HAP-1 (cell line): ENCODE results near the gene KCTD8.
"Not testable (repeated sequence)": the region's sequence is repeated elsewhere in the genome, so short reads cannot be mapped to it uniquely, and the experiment has no call there.

Experiments used
- DNase-seq, 2 experiments: peaks; one replicate each; pipeline ENCODE4 v3.0.0-alpha.2; 2016 to 2020; ENCODE audit warnings: low spot score in 2 of 2
- H3K27me3 ChIP-seq: fragments of 250-450 bp; sonication (Bioruptor Pico); 2 replicates; pipeline ENCODE4 v1.5.1; 2020; ENCODE audit warnings: low read depth, mild to moderate bottlenecking, moderate library complexity
- H3K36me3 ChIP-seq: fragments of 250-450 bp; sonication (Bioruptor Pico); replicated peaks from 2 replicates; pipeline ENCODE4 v1.5.1; 2020; ENCODE audit warnings: mild to moderate bottlenecking
- H3K4me1 ChIP-seq: fragments of 250-450 bp; sonication (Bioruptor Pico); 2 replicates; pipeline ENCODE4 v1.5.1; 2020; ENCODE audit warnings: mild to moderate bottlenecking
- H3K4me3 ChIP-seq: fragments of 250-450 bp; sonication (Bioruptor Pico); 2 replicates; pipeline ENCODE4 v1.5.1; 2020; ENCODE audit warnings: mild to moderate bottlenecking, moderate library complexity
- H3K9me3 ChIP-seq: fragments of 250-450 bp; sonication (Bioruptor Pico); 2 replicates; pipeline ENCODE4 v1.5.1; 2020; ENCODE audit warnings: mild to moderate bottlenecking, moderate library complexity
- in situ Hi-C: fragments of 300-500 bp; cut with MboI; formaldehyde crosslinking; loops from 3 replicates; pipeline ENCODE4 v1.14.3; 2020; ENCODE audit warnings: low sequenced_read_pairs, inconsistent platforms, mixed read lengths

The KCTD8 gene

GRCh38 chr4:44257461-44257860 lies 191.1 kb downstream of the KCTD8 start:
- in situ Hi-C loops, result no loop called here
- Histone ChIP-seq H3K36me3 (no peaks in the 10 kb centered on the region), H3K27me3 (no peaks in the 10 kb centered on the region), H3K4me1 (no peaks in the 10 kb centered on the region), H3K4me3 (no peak overlapping the region), H3K9me3 (no peaks in the 10 kb centered on the region)
- no peak for DNase-seq

- no peaks in the 10 kb centered on the region for H3K4me1 ChIP-seq
- H3K36me3 ChIP-seq, result no peaks in the 10 kb centered on the region
- DNase-seq, result no peak
- no peak overlapping the region for H3K4me3 ChIP-seq
- in situ Hi-C loops, result no loop called here
- H3K9me3 ChIP-seq, result no peaks in the 10 kb centered on the region
- H3K27me3 ChIP-seq, result no peaks in the 10 kb centered on the region
These were observed 192.2 kb downstream of the KCTD8 start for GRCh38 chr4:44256414-44256813.

- Histone ChIP-seq H3K9me3 (no peaks in the 10 kb centered on the region), H3K27me3 (no peaks in the 10 kb centered on the region), H3K4me1 (no peaks in the 10 kb centered on the region), H3K4me3 (no peak overlapping the region), H3K36me3 (no peaks in the 10 kb centered on the region)
- DNase-seq, result no peak
- in situ Hi-C loops, result no loop called here
These were observed 211.0 kb downstream of the KCTD8 start for GRCh38 chr4:44237643-44238042.

GRCh38 chr4:44235897-44236296 lies 212.7 kb downstream of the KCTD8 start:
- Histone ChIP-seq H3K9me3 (no peaks in the 10 kb centered on the region), H3K4me3 (no peak overlapping the region), H3K4me1 (no peaks in the 10 kb centered on the region), H3K36me3 (no peaks in the 10 kb centered on the region), H3K27me3 (no peaks in the 10 kb centered on the region)
- in situ Hi-C loops, result no loop called here
- no peak for DNase-seq

GRCh38 chr4:44232262-44232661 lies 216.3 kb downstream of the KCTD8 start:
- DNase-seq, result no peak
- H3K4me3 ChIP-seq, result no peak overlapping the region
- in situ Hi-C loops, result no loop called here
- no peaks in the 10 kb centered on the region for H3K36me3 ChIP-seq
- H3K27me3 ChIP-seq, result no peaks in the 10 kb centered on the region
- H3K4me1 ChIP-seq, result no peaks in the 10 kb centered on the region
- no peaks in the 10 kb centered on the region for H3K9me3 ChIP-seq

GRCh38 chr4:44231006-44231405 lies 217.6 kb downstream of the KCTD8 start:
- DNase-seq, result no peak
- Histone ChIP-seq H3K36me3 (no peaks in the 10 kb centered on the region), H3K9me3 (no peaks in the 10 kb centered on the region), H3K4me1 (no peaks in the 10 kb centered on the region), H3K4me3 (no peak overlapping the region), H3K27me3 (no peaks in the 10 kb centered on the region)
- in situ Hi-C loops, result no loop called here

GRCh38 chr4:44228326-44228725 lies 220.3 kb downstream of the KCTD8 start:
- no peaks in the 10 kb centered on the region for H3K27me3 ChIP-seq
- in situ Hi-C loops, result no loop called here
- H3K9me3 ChIP-seq, result no peaks in the 10 kb centered on the region
- DNase-seq, result no peak
- H3K36me3 ChIP-seq, result no peaks in the 10 kb centered on the region
- no peaks in the 10 kb centered on the region for H3K4me1 ChIP-seq
- H3K4me3 ChIP-seq, result no peak overlapping the region

GRCh38 chr4:44221407-44221806 lies 227.2 kb downstream of the KCTD8 start:
- no peak for DNase-seq

GRCh38 chr4:44210750-44211149 lies 237.9 kb downstream of the KCTD8 start:
- in situ Hi-C loops, result no loop called here
- no peaks in the 10 kb centered on the region for H3K36me3 ChIP-seq
- H3K27me3 ChIP-seq, result no peaks in the 10 kb centered on the region
- H3K9me3 ChIP-seq, result no peaks in the 10 kb centered on the region
- no peak for DNase-seq
- no peaks in the 10 kb centered on the region for H3K4me1 ChIP-seq
- no peak overlapping the region for H3K4me3 ChIP-seq

More at GRCh38 chr4:44221407-44221806, 227.2 kb downstream of the KCTD8 start:
- Histone ChIP-seq H3K4me3 (no peak overlapping the region), H3K27me3 (no peaks in the 10 kb centered on the region), H3K4me1 (no peaks in the 10 kb centered on the region), H3K9me3 (no peaks in the 10 kb centered on the region), H3K36me3 (no peaks in the 10 kb centered on the region)
- in situ Hi-C loops, result no loop called here

GRCh38 chr4:44196796-44197195 lies 251.8 kb downstream of the KCTD8 start:
- no peak overlapping the region for H3K4me3 ChIP-seq
- in situ Hi-C loops, result no loop called here
- H3K9me3 ChIP-seq, result no peaks in the 10 kb centered on the region
- no peaks in the 10 kb centered on the region for H3K4me1 ChIP-seq
- H3K27me3 ChIP-seq, result no peaks in the 10 kb centered on the region
- no peak for DNase-seq
- H3K36me3 ChIP-seq, result no peaks in the 10 kb centered on the region

GRCh38 chr4:44194365-44194764 lies 254.2 kb downstream of the KCTD8 start:
- Histone ChIP-seq H3K4me3 (no peak overlapping the region), H3K4me1 (no peaks in the 10 kb centered on the region), H3K9me3 (no peaks in the 10 kb centered on the region), H3K27me3 (no peaks in the 10 kb centered on the region), H3K36me3 (no peaks in the 10 kb centered on the region)
- DNase-seq, result no peak
- in situ Hi-C loops, result no loop called here

GRCh38 chr4:44186850-44187246 lies 261.8 kb downstream of the KCTD8 start:
- H3K4me1 ChIP-seq, result no peaks in the 10 kb centered on the region
- no peak for DNase-seq
- no peaks in the 10 kb centered on the region for H3K36me3 ChIP-seq
- H3K9me3 ChIP-seq, result no peaks in the 10 kb centered on the region
- no peak overlapping the region for H3K4me3 ChIP-seq
- in situ Hi-C loops, result no loop called here
- no peaks in the 10 kb centered on the region; the same call in 1 of the 2 replicates for H3K27me3 ChIP-seq

GRCh38 chr4:44186096-44186849 lies 262.3 kb downstream of the KCTD8 start:
- no peaks in the 10 kb centered on the region; the same call in 1 of the 2 replicates for H3K27me3 ChIP-seq
- H3K4me3 ChIP-seq, result no peak overlapping the region
- no peaks in the 10 kb centered on the region for H3K9me3 ChIP-seq
- H3K36me3 ChIP-seq, result no peaks in the 10 kb centered on the region
- no peaks in the 10 kb centered on the region for H3K4me1 ChIP-seq
- in situ Hi-C loops, result no loop called here
- DNase-seq, result peak in 1 of 2 experiments; percentile 23

GRCh38 chr4:44181491-44182349 lies 266.9 kb downstream of the KCTD8 start:
- in situ Hi-C loops, H3K4me3 ChIP-seq, H3K9me3 ChIP-seq, H3K4me1 ChIP-seq, DNase-seq, H3K27me3 ChIP-seq, H3K36me3 ChIP-seq: not testable (repeated sequence)
